GM23338 (cell line): ENCODE data around the gene PDE3A. TPM values are rescaled to one million over a fixed set of nuclear protein-coding genes. Genes with fewer than 3 reads are reported as not detected.

Experiments
- ATAC-seq: fragments of 200-7000 bp; cut with Tn5 transposase; 3 replicates; pipeline ENCODE4 v1.9.1; 2020
- DNase-seq: peaks from one replicate; pipeline ENCODE4 v3.0.0-alpha.2; 2015; ENCODE audit warnings: low spot score
- H2AFZ ChIP-seq: fragments of 200-600 bp; sonication (generic); 2 replicates; pipeline ENCODE4 v1.8.0; 2016; ENCODE audit warnings: antibody characterized with exemption, mild to moderate bottlenecking, moderate library complexity
- H3F3A ChIP-seq: fragments of 200-600 bp; sonication (generic); replicated peaks from 2 replicates; pipeline ENCODE4 v1.8.0; 2017; ENCODE audit warnings: antibody characterized with exemption, mixed run types, low read depth
- H3K27ac ChIP-seq: fragments of 200-600 bp; sonication (generic); 2 replicates; pipeline ENCODE4 v1.6.1; 2016; ENCODE audit warnings: low read depth
- H3K27me3 ChIP-seq: fragments of 200-600 bp; sonication (generic); 2 replicates; pipeline ENCODE4 v1.8.0; 2016; ENCODE audit warnings: mild to moderate bottlenecking, mixed run types, moderate library complexity; ENCODE audit not compliant: insufficient read depth
- H3K36me3 ChIP-seq: fragments of 200-600 bp; sonication (generic); 2 replicates; pipeline ENCODE4 v1.8.0; 2016; ENCODE audit warnings: mild to moderate bottlenecking; ENCODE audit not compliant: insufficient read depth
- H3K4me1 ChIP-seq: fragments of 200-600 bp; sonication (generic); 2 replicates; pipeline ENCODE4 v1.8.0; 2016; ENCODE audit warnings: mild to moderate bottlenecking, moderate library complexity; ENCODE audit not compliant: insufficient read depth
- H3K4me2 ChIP-seq: fragments of 200-600 bp; sonication (generic); 2 replicates; pipeline ENCODE4 v1.7.1; 2017; ENCODE audit warnings: mixed run types
- H3K4me3 ChIP-seq: fragments of 200-600 bp; sonication (generic); 2 replicates; pipeline ENCODE4 v1.6.1; 2016; ENCODE audit warnings: mixed run types
- H3K79me2 ChIP-seq: fragments of 200-600 bp; sonication (generic); replicated peaks from 2 replicates; pipeline ENCODE4 v1.8.0; 2017; ENCODE audit warnings: mild to moderate bottlenecking; ENCODE audit not compliant: insufficient read depth
- H3K9me2 ChIP-seq: fragments of 200-600 bp; sonication (generic); 2 replicates; pipeline ENCODE4 v1.8.0; 2017; ENCODE audit not compliant: insufficient read depth
- H4K20me1 ChIP-seq: fragments of 200-600 bp; sonication (generic); replicated peaks from 2 replicates; pipeline ENCODE4 v1.8.0; 2017; ENCODE audit warnings: mild to moderate bottlenecking; ENCODE audit not compliant: insufficient read depth
- H3K27ac Mint-ChIP-seq: 2 replicates; pipeline ENCODE4 v1.8.0; 2020; ENCODE audit warnings: inconsistent platforms, mild to moderate bottlenecking, moderate library complexity, mixed read lengths
- H3K27me3 Mint-ChIP-seq: 3 replicates; pipeline ENCODE4 v1.8.0; 2022; ENCODE audit warnings: low read depth, mild to moderate bottlenecking, moderate library complexity, mixed read lengths, inconsistent platforms; ENCODE audit not compliant: insufficient read depth, poor library complexity
- H3K36me3 Mint-ChIP-seq: 3 replicates; pipeline ENCODE4 v1.8.0; 2021; ENCODE audit warnings: low read depth, mild to moderate bottlenecking, inconsistent platforms, moderate library complexity, mixed read lengths
- H3K4me1 Mint-ChIP-seq: 3 replicates; pipeline ENCODE4 v1.8.0; 2020; ENCODE audit warnings: mild to moderate bottlenecking, inconsistent platforms, mixed read lengths
- H3K4me3 Mint-ChIP-seq: 3 replicates; pipeline ENCODE4 v1.8.0; 2021; ENCODE audit warnings: moderate library complexity, mild to moderate bottlenecking, inconsistent platforms, mixed read lengths
- H3K9me3 Mint-ChIP-seq: 3 replicates; pipeline ENCODE4 v1.8.0; 2020; ENCODE audit warnings: moderate library complexity, mild to moderate bottlenecking, inconsistent platforms, mixed read lengths
- CREB1 ChIP-seq: fragments of 250-450 bp; sonication (Bioruptor Pico); IDR thresholded peaks from 2 replicates; pipeline ENCODE4 v1.5.0; 2020; ENCODE audit warnings: low read depth, mild to moderate bottlenecking, moderate library complexity
- EZH2 ChIP-seq: fragments of 200-600 bp; sonication (generic); IDR thresholded peaks from one replicate; pipeline ENCODE4 v1.8.0; 2017; ENCODE audit warnings: antibody characterized with exemption, mild to moderate bottlenecking, low read depth; ENCODE audit not compliant: unreplicated experiment
- EZH2phosphoT487 ChIP-seq: fragments of 200-600 bp; sonication (generic); IDR thresholded peaks from one replicate; pipeline ENCODE4 v1.8.1; 2018; ENCODE audit warnings: antibody characterized with exemption; ENCODE audit not compliant: unreplicated experiment
- POLR2AphosphoS5 ChIP-seq: IDR thresholded peaks from 2 replicates; pipeline ENCODE4 v1.6.1; 2016; ENCODE audit warnings: antibody characterized with exemption, low read depth
- ZNF114 ChIP-seq: fragments of 250-450 bp; sonication (Bioruptor Pico); IDR thresholded peaks from 2 replicates; pipeline ENCODE4 v1.5.0; 2020; ENCODE audit warnings: mild to moderate bottlenecking, moderate library complexity
- ZNF331 ChIP-seq: fragments of 250-450 bp; sonication (Bioruptor Pico); IDR thresholded peaks from 2 replicates; pipeline ENCODE4 v1.5.0; 2020; ENCODE audit warnings: low read depth, mild to moderate bottlenecking, moderate library complexity
- polyA plus RNA-seq: library from polyadenylated mRNA; unstranded; fragments of >200 nt; fragmentation: Nextera tagmentation; extraction: Ambion mirVana; gene quantifications from 2 replicates; pipeline ENCODE4 v1.2.1, GENCODE V29; 2016
- total RNA-seq: library from RNA; depleted of rRNA; stranded (reverse); fragments of >200 nt; shearing (Covaris generic); gene quantifications from 2 replicates; pipeline ENCODE4 v1.2.3, GENCODE V29; 2014
- TF ChIP-seq, protein P1 (sequence below): fragments of 250-450 bp; sonication (Bioruptor Pico); IDR thresholded peaks from 2 replicates; pipeline ENCODE4 v1.5.0; 2020; ENCODE audit warnings: mild to moderate bottlenecking, moderate library complexity
- TF ChIP-seq, protein P2 (sequence below), 2 experiments: fragments of 200-600 bp in 1 of 2; sonication (generic) in 1 of 2; conservative IDR thresholded peaks; 2 replicates each; pipeline versions ENCODE4 v1.5.1 to v1.6.1; 2016 to 2017; ENCODE audit warnings: antibody characterized with exemption in 2 of 2, low read depth in 2 of 2, mild to moderate bottlenecking in 2 of 2, moderate library complexity in 1 of 2
- TF ChIP-seq, protein P3 (sequence below): IDR thresholded peaks from one replicate; pipeline ENCODE4 v1.6.1; 2018; ENCODE audit warnings: antibody characterized with exemption; ENCODE audit not compliant: unreplicated experiment

PDE3A gene
- total and polyA plus RNA-seq, 2 experiments from 2014 or later: 2.7 to 9.2 TPM

DNA sequence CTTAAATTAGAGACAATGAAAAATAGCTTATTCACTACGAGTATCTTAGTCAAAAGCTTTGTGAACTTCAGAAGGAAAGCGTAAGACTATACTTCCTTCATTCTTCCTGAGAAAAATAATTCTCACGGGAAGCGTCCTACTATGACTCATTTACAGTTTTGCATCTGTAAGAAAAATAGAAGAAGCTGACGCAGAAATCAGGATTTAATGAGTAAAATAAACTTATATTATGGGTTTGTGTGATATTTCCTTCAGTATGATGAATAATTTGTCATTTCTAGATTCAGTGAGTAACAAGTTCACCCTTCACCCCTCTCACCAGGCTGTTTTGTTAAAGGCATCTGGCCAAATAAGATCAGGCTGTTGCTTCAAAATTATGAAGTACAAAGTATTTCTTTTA, 17.8 kb upstream of the PDE3A start:
- H3K27ac ChIP-seq: no peak overlapping the region
- no peaks in the 10 kb centered on the region; the same call in 1 of the 3 replicates for H3K9me3 Mint-ChIP-seq
- H3K4me1 Mint-ChIP-seq: peaks cover 18% of the 10 kb centered on the region

DNA sequence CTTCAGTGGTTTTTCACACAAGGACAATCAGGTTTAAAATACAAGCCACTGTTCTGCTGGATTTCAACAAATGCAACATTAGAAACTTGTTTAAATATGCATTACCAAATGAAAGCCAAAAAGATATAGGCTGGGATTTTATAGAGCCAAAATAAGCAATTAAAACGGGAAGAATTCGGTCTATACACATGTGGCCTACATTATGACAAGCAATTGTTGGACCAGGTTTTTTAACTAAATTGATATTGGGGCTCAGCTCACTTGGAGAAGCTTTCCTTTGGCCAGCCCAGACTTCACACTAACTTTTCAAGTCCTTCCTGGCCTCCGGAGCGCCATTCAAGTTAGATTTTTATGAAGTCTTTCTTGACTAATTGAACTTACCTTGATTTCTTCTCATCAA, 16.9 kb upstream of the PDE3A start:
- no peak overlapping the region for H3K4me3 ChIP-seq
- H3K27me3 Mint-ChIP-seq: no peaks in the 10 kb centered on the region
- no peak overlapping the region; the same call in 1 of the 2 replicates for H2AFZ ChIP-seq
- H3K9me2 ChIP-seq: no peaks in the 10 kb centered on the region
- H3K36me3 ChIP-seq: no peaks in the 10 kb centered on the region
- ATAC-seq (no peak), DNase-seq (no peak)
- H3K4me1 Mint-ChIP-seq: peaks cover 20% of the 10 kb centered on the region
- no peak overlapping the region for H3K4me2 ChIP-seq
- no peaks in the 10 kb centered on the region; the same call in 2 of the 3 replicates for H3K36me3 Mint-ChIP-seq
- no peak overlapping the region for H3K4me3 Mint-ChIP-seq
- H3F3A ChIP-seq: no peaks in the 10 kb centered on the region
- no peak overlapping the region for H3K27ac Mint-ChIP-seq
- H3K27ac ChIP-seq: no peak overlapping the region
- no peaks in the 10 kb centered on the region; the same call in 1 of the 3 replicates for H3K9me3 Mint-ChIP-seq
- no peaks in the 10 kb centered on the region for H4K20me1 ChIP-seq
- H3K4me1 ChIP-seq: peaks cover 26% of the 10 kb centered on the region
- no peaks in the 10 kb centered on the region for H3K27me3 ChIP-seq
- H3K79me2 ChIP-seq: no peaks in the 10 kb centered on the region
- TF ChIP-seq, protein P1, sequence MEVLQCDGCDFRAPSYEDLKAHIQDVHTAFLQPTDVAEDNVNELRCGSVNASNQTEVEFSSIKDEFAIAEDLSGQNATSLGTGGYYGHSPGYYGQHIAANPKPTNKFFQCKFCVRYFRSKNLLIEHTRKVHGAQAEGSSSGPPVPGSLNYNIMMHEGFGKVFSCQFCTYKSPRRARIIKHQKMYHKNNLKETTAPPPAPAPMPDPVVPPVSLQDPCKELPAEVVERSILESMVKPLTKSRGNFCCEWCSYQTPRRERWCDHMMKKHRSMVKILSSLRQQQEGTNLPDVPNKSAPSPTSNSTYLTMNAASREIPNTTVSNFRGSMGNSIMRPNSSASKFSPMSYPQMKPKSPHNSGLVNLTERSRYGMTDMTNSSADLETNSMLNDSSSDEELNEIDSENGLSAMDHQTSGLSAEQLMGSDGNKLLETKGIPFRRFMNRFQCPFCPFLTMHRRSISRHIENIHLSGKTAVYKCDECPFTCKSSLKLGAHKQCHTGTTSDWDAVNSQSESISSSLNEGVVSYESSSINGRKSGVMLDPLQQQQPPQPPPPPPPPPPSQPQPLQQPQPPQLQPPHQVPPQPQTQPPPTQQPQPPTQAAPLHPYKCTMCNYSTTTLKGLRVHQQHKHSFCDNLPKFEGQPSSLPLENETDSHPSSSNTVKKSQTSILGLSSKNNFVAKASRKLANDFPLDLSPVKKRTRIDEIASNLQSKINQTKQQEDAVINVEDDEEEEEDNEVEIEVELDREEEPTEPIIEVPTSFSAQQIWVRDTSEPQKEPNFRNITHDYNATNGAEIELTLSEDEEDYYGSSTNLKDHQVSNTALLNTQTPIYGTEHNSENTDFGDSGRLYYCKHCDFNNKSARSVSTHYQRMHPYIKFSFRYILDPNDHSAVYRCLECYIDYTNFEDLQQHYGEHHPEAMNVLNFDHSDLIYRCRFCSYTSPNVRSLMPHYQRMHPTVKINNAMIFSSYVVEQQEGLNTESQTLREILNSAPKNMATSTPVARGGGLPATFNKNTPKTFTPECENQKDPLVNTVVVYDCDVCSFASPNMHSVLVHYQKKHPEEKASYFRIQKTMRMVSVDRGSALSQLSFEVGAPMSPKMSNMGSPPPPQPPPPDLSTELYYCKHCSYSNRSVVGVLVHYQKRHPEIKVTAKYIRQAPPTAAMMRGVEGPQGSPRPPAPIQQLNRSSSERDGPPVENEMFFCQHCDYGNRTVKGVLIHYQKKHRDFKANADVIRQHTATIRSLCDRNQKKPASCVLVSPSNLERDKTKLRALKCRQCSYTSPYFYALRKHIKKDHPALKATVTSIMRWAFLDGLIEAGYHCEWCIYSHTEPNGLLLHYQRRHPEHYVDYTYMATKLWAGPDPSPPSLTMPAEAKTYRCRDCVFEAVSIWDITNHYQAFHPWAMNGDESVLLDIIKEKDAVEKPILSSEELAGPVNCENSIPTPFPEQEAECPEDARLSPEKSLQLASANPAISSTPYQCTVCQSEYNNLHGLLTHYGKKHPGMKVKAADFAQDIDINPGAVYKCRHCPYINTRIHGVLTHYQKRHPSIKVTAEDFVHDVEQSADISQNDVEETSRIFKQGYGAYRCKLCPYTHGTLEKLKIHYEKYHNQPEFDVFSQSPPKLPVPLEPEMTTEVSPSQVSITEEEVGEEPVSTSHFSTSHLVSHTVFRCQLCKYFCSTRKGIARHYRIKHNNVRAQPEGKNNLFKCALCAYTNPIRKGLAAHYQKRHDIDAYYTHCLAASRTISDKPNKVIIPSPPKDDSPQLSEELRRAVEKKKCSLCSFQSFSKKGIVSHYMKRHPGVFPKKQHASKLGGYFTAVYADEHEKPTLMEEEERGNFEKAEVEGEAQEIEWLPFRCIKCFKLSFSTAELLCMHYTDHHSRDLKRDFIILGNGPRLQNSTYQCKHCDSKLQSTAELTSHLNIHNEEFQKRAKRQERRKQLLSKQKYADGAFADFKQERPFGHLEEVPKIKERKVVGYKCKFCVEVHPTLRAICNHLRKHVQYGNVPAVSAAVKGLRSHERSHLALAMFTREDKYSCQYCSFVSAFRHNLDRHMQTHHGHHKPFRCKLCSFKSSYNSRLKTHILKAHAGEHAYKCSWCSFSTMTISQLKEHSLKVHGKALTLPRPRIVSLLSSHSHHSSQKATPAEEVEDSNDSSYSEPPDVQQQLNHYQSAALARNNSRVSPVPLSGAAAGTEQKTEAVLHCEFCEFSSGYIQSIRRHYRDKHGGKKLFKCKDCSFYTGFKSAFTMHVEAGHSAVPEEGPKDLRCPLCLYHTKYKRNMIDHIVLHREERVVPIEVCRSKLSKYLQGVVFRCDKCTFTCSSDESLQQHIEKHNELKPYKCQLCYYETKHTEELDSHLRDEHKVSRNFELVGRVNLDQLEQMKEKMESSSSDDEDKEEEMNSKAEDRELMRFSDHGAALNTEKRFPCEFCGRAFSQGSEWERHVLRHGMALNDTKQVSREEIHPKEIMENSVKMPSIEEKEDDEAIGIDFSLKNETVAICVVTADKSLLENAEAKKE (CRISPR knock-in tag): no peak
- TF ChIP-seq EZH2phosphoT487: no peak
- no peak for TF ChIP-seq CREB1

More for the DNA sequence above, 17.8 kb upstream of the PDE3A start:
- no peak overlapping the region for H2AFZ ChIP-seq
- peaks cover 25% of the 10 kb centered on the region for H3K4me1 ChIP-seq
- no peaks in the 10 kb centered on the region for H3K79me2 ChIP-seq
- H3K36me3 Mint-ChIP-seq: no peaks in the 10 kb centered on the region; the same call in 2 of the 3 replicates
- no peak overlapping the region for H3K27ac Mint-ChIP-seq
- no peak overlapping the region for H3K4me3 Mint-ChIP-seq
- no peaks in the 10 kb centered on the region for H3K27me3 Mint-ChIP-seq
- H3K9me2 ChIP-seq: no peaks in the 10 kb centered on the region
- no peak for DNase-seq
- H4K20me1 ChIP-seq: no peaks in the 10 kb centered on the region
- no peaks in the 10 kb centered on the region for H3F3A ChIP-seq
- no peaks in the 10 kb centered on the region for H3K36me3 ChIP-seq
- no peak for TF ChIP-seq POLR2AphosphoS5
- TF ChIP-seq ZNF331: no peak
- no peak for TF ChIP-seq CREB1
- TF ChIP-seq EZH2: no peak
- no peak for TF ChIP-seq ZNF114 (CRISPR knock-in tag)
- TF ChIP-seq EZH2phosphoT487: no peak
- TF ChIP-seq, protein P2, sequence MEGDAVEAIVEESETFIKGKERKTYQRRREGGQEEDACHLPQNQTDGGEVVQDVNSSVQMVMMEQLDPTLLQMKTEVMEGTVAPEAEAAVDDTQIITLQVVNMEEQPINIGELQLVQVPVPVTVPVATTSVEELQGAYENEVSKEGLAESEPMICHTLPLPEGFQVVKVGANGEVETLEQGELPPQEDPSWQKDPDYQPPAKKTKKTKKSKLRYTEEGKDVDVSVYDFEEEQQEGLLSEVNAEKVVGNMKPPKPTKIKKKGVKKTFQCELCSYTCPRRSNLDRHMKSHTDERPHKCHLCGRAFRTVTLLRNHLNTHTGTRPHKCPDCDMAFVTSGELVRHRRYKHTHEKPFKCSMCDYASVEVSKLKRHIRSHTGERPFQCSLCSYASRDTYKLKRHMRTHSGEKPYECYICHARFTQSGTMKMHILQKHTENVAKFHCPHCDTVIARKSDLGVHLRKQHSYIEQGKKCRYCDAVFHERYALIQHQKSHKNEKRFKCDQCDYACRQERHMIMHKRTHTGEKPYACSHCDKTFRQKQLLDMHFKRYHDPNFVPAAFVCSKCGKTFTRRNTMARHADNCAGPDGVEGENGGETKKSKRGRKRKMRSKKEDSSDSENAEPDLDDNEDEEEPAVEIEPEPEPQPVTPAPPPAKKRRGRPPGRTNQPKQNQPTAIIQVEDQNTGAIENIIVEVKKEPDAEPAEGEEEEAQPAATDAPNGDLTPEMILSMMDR (conservative IDR thresholded peaks at IDR 0.05; ENCODE audit: low read depth in 2 of 2): no peak
- TF ChIP-seq, protein P3, sequence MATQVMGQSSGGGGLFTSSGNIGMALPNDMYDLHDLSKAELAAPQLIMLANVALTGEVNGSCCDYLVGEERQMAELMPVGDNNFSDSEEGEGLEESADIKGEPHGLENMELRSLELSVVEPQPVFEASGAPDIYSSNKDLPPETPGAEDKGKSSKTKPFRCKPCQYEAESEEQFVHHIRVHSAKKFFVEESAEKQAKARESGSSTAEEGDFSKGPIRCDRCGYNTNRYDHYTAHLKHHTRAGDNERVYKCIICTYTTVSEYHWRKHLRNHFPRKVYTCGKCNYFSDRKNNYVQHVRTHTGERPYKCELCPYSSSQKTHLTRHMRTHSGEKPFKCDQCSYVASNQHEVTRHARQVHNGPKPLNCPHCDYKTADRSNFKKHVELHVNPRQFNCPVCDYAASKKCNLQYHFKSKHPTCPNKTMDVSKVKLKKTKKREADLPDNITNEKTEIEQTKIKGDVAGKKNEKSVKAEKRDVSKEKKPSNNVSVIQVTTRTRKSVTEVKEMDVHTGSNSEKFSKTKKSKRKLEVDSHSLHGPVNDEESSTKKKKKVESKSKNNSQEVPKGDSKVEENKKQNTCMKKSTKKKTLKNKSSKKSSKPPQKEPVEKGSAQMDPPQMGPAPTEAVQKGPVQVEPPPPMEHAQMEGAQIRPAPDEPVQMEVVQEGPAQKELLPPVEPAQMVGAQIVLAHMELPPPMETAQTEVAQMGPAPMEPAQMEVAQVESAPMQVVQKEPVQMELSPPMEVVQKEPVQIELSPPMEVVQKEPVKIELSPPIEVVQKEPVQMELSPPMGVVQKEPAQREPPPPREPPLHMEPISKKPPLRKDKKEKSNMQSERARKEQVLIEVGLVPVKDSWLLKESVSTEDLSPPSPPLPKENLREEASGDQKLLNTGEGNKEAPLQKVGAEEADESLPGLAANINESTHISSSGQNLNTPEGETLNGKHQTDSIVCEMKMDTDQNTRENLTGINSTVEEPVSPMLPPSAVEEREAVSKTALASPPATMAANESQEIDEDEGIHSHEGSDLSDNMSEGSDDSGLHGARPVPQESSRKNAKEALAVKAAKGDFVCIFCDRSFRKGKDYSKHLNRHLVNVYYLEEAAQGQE: no peak
- H3K4me3 ChIP-seq: no peak overlapping the region
- no peaks in the 10 kb centered on the region for H3K27me3 ChIP-seq
- H3K4me2 ChIP-seq: no peak overlapping the region
- ATAC-seq: no peak
